Measurements from ENCODE around the gene TRIM46.

TRIM46 gene

GRCh38 chr1:155183775-155184221 is 10.1 kb downstream of the TRIM46 start:
- intact Hi-C loops (cut with DNase I; ENCODE audit: low total_unique reads), result no loop called here
- no peaks in the 10 kb centered on the region for H3K36me3 ChIP-seq
- TF ChIP-seq CTCF (IDR thresholded peaks at IDR 0.05), result no peak
- H3K4me1 ChIP-seq, result peaks cover 0 to 22% (median 0%) of the 10 kb centered on the region in 4 donors
- H3K27ac ChIP-seq, result no peak overlapping the region
- no peaks in the 10 kb centered on the region for H3K27me3 ChIP-seq
- H3K9me3 ChIP-seq, result no peaks in the 10 kb centered on the region
- H3K4me3 ChIP-seq, result no peak overlapping the region
- DNase-seq, result no peak

GRCh38 chr1:155184351-155184811 is 10.7 kb downstream of the TRIM46 start:
- no peak overlapping the region for H3K27ac ChIP-seq
- intact Hi-C loops (cut with DNase I; ENCODE audit: low total_unique reads), result no loop called here
- no peak for TF ChIP-seq CTCF (IDR thresholded peaks at IDR 0.05)
- no peaks in the 10 kb centered on the region for H3K9me3 ChIP-seq
- H3K4me3 ChIP-seq, result no peak overlapping the region
- no peaks in the 10 kb centered on the region for H3K36me3 ChIP-seq
- DNase-seq, result no peak
- H3K27me3 ChIP-seq, result no peaks in the 10 kb centered on the region
- H3K4me1 ChIP-seq, result peaks cover 0 to 21% (median 0%) of the 10 kb centered on the region in 4 donors

- Histone ChIP-seq H3K4me3 (no peak overlapping the region), H3K9me3 (no peaks in the 10 kb centered on the region), H3K36me3 (no peaks in the 10 kb centered on the region), H3K27ac (no peak overlapping the region), H3K4me1 (peaks cover 0 to 21% (median 0%) of the 10 kb centered on the region in 4 donors), H3K27me3 (no peaks in the 10 kb centered on the region)
- DNase-seq, result no peak
- intact Hi-C loops (cut with DNase I; ENCODE audit: low total_unique reads), result no loop called here
- no peak for TF ChIP-seq CTCF (IDR thresholded peaks at IDR 0.05)
Observed at GRCh38 chr1:155184835-155185782, 11.5 kb downstream of the TRIM46 start.

GRCh38 chr1:155185783-155186066 is 12.1 kb downstream of the TRIM46 start:
- no peaks in the 10 kb centered on the region for H3K36me3 ChIP-seq
- DNase-seq, result no peak
- H3K27ac ChIP-seq, result no peak overlapping the region
- H3K4me3 ChIP-seq, result no peak overlapping the region
- no peaks in the 10 kb centered on the region for H3K27me3 ChIP-seq
- H3K4me1 ChIP-seq, result peaks cover 0 to 21% (median 0%) of the 10 kb centered on the region in 4 donors
- no peaks in the 10 kb centered on the region for H3K9me3 ChIP-seq
- TF ChIP-seq CTCF (IDR thresholded peaks at IDR 0.05), result no peak
- intact Hi-C loops (cut with DNase I; ENCODE audit: low total_unique reads), result no loop called here

GRCh38 chr1:155186067-155186793 is 12.6 kb downstream of the TRIM46 start:
- peaks cover 0 to 21% (median 0%) of the 10 kb centered on the region in 4 donors for H3K4me1 ChIP-seq
- TF ChIP-seq CTCF (IDR thresholded peaks at IDR 0.05), result no peak
- no peak overlapping the region for H3K27ac ChIP-seq
- no peaks in the 10 kb centered on the region for H3K9me3 ChIP-seq
- intact Hi-C loops (cut with DNase I; ENCODE audit: low total_unique reads), result no loop called here
- no peaks in the 10 kb centered on the region for H3K36me3 ChIP-seq
- no peak overlapping the region for H3K4me3 ChIP-seq
- DNase-seq, result no peak
- H3K27me3 ChIP-seq, result no peaks in the 10 kb centered on the region
